Stimulated activated CD8-positive, alpha-beta memory T cell treated with anti-CD3 and anti-CD28 coated beads, Interleukin-2, amount 100 ng/mL, for 48 hours (primary cell): ENCODE measurements around the gene KDSR.

Experiments used
- DNase-seq, 2 donors: peaks; one replicate each; pipeline ENCODE4 v3.0.0-alpha.2; 2020; ENCODE audit warnings: low read depth in 2 of 2

KDSR gene

DNA sequence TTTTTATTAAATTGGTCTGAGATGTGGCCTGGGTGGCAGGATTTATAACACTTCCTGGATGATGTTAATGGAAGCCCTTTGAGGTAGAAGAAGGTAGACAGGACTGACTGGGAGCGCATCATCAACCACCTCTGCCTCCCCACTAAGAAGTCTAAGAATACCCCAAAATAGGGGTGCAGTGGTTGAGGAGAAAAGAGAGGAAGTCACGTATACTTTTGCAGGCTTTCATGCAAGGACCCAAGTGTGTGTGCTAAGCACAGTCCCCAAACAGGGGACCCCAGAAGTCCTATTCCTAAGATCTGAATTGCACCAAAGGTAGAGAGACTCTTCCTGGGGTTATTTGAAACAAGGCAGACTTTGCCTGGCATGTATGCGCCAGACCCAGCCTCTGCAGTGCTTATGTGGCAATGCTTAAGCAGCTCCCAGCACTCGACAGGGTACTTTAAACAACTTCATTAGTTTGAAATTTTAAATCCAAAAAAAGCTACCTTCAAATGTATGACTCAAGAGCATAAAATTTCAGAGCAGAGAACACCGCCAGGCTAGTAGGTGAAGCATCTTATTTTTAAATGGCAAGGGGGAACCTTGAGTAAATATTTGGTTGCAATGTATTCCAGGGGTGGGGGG lies 82.7 kb downstream of the KDSR start:
- no peak for DNase-seq

DNA sequence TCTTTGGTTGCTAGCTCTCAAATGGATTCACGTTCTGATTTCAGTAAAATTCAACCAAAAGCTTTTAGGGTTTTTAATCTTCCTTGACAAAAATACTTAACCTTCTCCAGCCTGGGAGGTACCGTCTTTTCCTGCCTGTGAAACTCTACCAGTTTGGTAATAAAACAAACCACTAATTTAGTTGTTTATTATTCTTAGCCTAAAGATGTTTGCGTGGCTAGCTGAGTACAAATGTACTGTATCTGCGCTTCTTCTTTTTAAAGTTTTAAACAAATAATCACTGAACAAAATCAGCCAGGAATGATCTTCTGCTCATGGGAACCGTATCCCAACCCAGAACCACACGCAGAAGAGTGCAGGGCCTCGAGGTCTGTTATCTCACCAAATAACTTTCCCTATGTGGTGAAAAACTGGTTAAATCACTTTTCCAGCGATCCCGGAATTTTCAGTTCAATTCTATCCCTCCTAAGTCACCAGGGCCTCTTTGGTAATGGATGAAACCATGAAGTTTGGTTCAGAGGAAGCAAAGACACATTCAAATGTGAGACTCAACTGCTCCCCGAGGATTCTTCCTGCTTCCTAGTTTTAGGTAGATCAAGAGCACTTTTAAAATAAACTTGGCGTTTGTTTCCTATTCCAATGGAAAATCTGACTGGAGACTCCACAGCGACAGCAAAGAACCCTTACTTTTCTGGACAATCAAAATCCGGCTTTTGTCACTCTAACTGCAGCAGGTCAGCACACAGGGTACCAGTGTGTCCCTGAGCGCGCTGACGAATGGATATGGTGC lies 83.5 kb downstream of the KDSR start:
- DNase-seq, result no peak

DNA sequence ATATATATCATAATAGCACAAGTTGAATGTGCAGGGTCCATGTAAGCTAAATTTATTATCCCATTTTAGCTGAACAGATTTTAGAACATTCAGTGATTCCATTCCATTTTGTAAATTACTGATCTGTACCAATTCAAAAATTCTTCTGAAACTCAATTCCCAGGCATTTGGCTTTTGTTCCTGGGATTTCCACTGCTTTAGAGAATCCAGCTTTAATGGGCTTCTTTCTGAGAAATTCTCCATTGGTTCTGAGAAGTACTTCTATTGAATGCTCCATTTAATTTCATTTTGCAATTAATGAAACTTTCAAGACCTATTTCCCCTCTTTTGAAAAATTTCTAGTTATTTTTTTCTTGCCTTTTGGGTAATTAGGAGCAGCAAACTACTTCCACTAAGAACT lies 84.2 kb downstream of the KDSR start:
- DNase-seq, result no peak
